ENCODE results near the gene C1QTNF1. TPM values are rescaled to one million over a fixed set of nuclear protein-coding genes. Genes with fewer than 3 reads are reported as not detected.

The C1QTNF1 gene
- total and polyA plus RNA-seq, 9 of the 15 experiments (the other 6 are each of a cell fraction or from before 2014, with no cell fraction given): 0.09 TPM; not detected in 8

DNA sequence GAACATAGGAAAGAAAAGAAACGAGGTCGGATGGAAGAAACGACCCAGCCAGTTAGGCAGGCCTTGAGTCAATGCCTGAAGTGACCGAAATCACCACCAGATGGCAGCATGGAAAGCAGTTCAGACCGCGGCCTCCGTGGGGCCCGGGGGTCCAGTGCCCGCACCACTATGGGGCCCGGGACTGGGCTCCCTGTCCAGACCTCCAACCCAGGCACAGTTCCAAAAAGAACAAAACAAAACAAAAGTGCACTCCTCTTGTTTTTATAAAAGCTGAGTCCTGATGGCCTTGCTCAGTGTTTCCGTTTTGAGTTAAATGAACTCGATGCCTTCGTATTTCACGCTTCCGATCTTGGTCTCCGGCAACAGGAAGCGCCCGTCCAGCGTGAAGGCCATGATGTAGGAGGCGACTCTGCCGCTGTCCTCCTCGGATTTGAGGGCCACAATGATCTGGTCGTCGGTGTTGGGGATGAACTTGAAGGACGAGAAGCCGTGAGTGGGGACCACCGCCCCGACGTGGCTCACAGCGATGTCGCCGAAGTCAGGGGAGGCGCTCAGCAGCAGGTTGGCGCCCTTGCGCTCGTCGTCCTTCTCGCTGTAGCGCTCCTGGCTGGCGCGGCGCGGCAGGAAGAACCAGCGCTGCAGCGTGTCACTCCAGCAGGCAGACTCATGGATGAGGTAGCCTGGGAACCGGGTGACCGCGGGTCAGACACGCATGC is 30.6 kb upstream of the C1QTNF1 start (continued):
- 0 out of 2 replicates have a peak, but pooled peaks have one; percentile 22 for TF ChIP-seq REST (IDR thresholded peaks at IDR 0.05; ENCODE audit: borderline replicate concordance)
- no peak for TF ChIP-seq REST (CRISPR knock-in tag; IDR thresholded peaks at IDR 0.05; ENCODE audit: low read depth)
- 0 out of 4 replicates have a peak, but pooled peaks of 1 of the 2 experiments have one; percentile 44 for TF ChIP-seq MLLT1 (IDR thresholded peaks at IDR 0.05)
- no peak for TF ChIP-seq NCOA1 (IDR thresholded peaks at IDR 0.05; ENCODE audit: low read depth)
- TF ChIP-seq ZNF354B (CRISPR knock-in tag; IDR thresholded peaks at IDR 0.05): no peak
- TF ChIP-seq CBX1 (IDR thresholded peaks at IDR 0.05; ENCODE audit: low read depth): 0 out of 2 replicates have a peak, but pooled peaks have one; percentile 19
- TF ChIP-seq ZBTB7A (IDR thresholded peaks at IDR 0.05; ENCODE audit: borderline replicate concordance, control insufficient read depth, low read depth, low read length): peak; percentile 81; the same call in 1 of the 2 replicates
- TF ChIP-seq TEAD1 (CRISPR knock-in tag; IDR thresholded peaks at IDR 0.05): no peak
- TF ChIP-seq ZBTB33 (CRISPR knock-in tag; IDR thresholded peaks at IDR 0.05): peak; percentile 76
- peak in 1 of 2 experiments; percentile 43; a peak in 2 of 4 replicates for TF ChIP-seq RAD21 (CRISPR knock-in tag; conservative IDR thresholded peaks at IDR 0.05 in 1 of 2, IDR thresholded peaks at IDR 0.05 in 1 of 2)

Data from K562 (cell line).